ENCODE measurements around the gene NRXN3.

The NRXN3 gene

GRCh38 chr14:78286210-78286609 is 116.0 kb downstream of the NRXN3 start:
- no peak overlapping the region for H3K27ac ChIP-seq (ENCODE audit: low read depth, low read length, severe bottlenecking)
- peaks cover 10% of the 10 kb centered on the region for H3K4me1 ChIP-seq (ENCODE audit: control insufficient read depth, insufficient read depth, low read length, poor library complexity, severe bottlenecking)
- H3K36me3 ChIP-seq (ENCODE audit: control insufficient read depth, insufficient read depth, low read length): no peaks in the 10 kb centered on the region
- WGBS, 2 experiments (ENCODE audit: insufficient coverage in 2 of 2): 48 to 81% methylated on average over 2 of the region's 3 CpGs
- no peaks in the 10 kb centered on the region for H3K9me3 ChIP-seq (ENCODE audit: control insufficient read depth, low read length)
- H3K4me3 ChIP-seq (ENCODE audit: extremely low read depth, insufficient read depth, low read length, poor library complexity, severe bottlenecking): no peak overlapping the region

GRCh38 chr14:78292003-78292402 is 121.8 kb downstream of the NRXN3 start:
- Histone ChIP-seq H3K9me3 (ENCODE audit: control insufficient read depth, low read length) (no peaks in the 10 kb centered on the region), H3K27ac (ENCODE audit: low read depth, low read length, severe bottlenecking) (no peak overlapping the region), H3K36me3 (ENCODE audit: control insufficient read depth, insufficient read depth, low read length) (no peaks in the 10 kb centered on the region), H3K4me3 (ENCODE audit: extremely low read depth, insufficient read depth, low read length, poor library complexity, severe bottlenecking) (no peak overlapping the region), H3K4me1 (ENCODE audit: control insufficient read depth, insufficient read depth, low read length, poor library complexity, severe bottlenecking) (no peaks in the 10 kb centered on the region)
- WGBS, 2 experiments (ENCODE audit: insufficient coverage in 2 of 2): 80% methylated on average over 1 of the region's 3 CpGs; no CpG with 5 or more reads in 1 of the 2 experiments

GRCh38 chr14:78297858-78298257 is 127.7 kb downstream of the NRXN3 start:
- Histone ChIP-seq H3K9me3 (ENCODE audit: control insufficient read depth, low read length) (no peaks in the 10 kb centered on the region), H3K36me3 (ENCODE audit: control insufficient read depth, insufficient read depth, low read length) (no peaks in the 10 kb centered on the region), H3K4me1 (ENCODE audit: control insufficient read depth, insufficient read depth, low read length, poor library complexity, severe bottlenecking) (no peaks in the 10 kb centered on the region), H3K27ac (ENCODE audit: low read depth, low read length, severe bottlenecking) (no peak overlapping the region), H3K4me3 (ENCODE audit: extremely low read depth, insufficient read depth, low read length, poor library complexity, severe bottlenecking) (no peak overlapping the region)
- 73 to 88% methylated on average over 7 to 8 of the region's 11 CpGs for WGBS, 2 experiments (ENCODE audit: insufficient coverage in 2 of 2)

- Histone ChIP-seq H3K4me1 (ENCODE audit: control insufficient read depth, insufficient read depth, low read length, poor library complexity, severe bottlenecking) (no peaks in the 10 kb centered on the region), H3K9me3 (ENCODE audit: control insufficient read depth, low read length) (no peaks in the 10 kb centered on the region), H3K27ac (ENCODE audit: low read depth, low read length, severe bottlenecking) (no peak overlapping the region), H3K4me3 (ENCODE audit: extremely low read depth, insufficient read depth, low read length, poor library complexity, severe bottlenecking) (no peak overlapping the region), H3K36me3 (ENCODE audit: control insufficient read depth, insufficient read depth, low read length) (no peaks in the 10 kb centered on the region)
- no CpG with 5 or more reads among the region's 1 CpG for WGBS, 2 experiments (ENCODE audit: insufficient coverage in 2 of 2)
Observed at GRCh38 chr14:78298298-78298697, 128.1 kb downstream of the NRXN3 start.

GRCh38 chr14:78302841-78303240 is 132.7 kb downstream of the NRXN3 start:
- Histone ChIP-seq H3K4me3 (ENCODE audit: extremely low read depth, insufficient read depth, low read length, poor library complexity, severe bottlenecking) (no peak overlapping the region), H3K27ac (ENCODE audit: low read depth, low read length, severe bottlenecking) (no peak overlapping the region), H3K4me1 (ENCODE audit: control insufficient read depth, insufficient read depth, low read length, poor library complexity, severe bottlenecking) (no peaks in the 10 kb centered on the region), H3K36me3 (ENCODE audit: control insufficient read depth, insufficient read depth, low read length) (no peaks in the 10 kb centered on the region), H3K9me3 (ENCODE audit: control insufficient read depth, low read length) (no peaks in the 10 kb centered on the region)
- 72 to 83% methylated on average over 2 of the region's 2 CpGs for WGBS, 2 experiments (ENCODE audit: insufficient coverage in 2 of 2)

- H3K4me1 ChIP-seq (ENCODE audit: control insufficient read depth, insufficient read depth, low read length, poor library complexity, severe bottlenecking): no peaks in the 10 kb centered on the region
- WGBS, 2 experiments (ENCODE audit: insufficient coverage in 2 of 2): 86% methylated on average over 1 of the region's 2 CpGs; no CpG with 5 or more reads in 1 of the 2 experiments
- no peak overlapping the region for H3K4me3 ChIP-seq (ENCODE audit: extremely low read depth, insufficient read depth, low read length, poor library complexity, severe bottlenecking)
- H3K9me3 ChIP-seq (ENCODE audit: control insufficient read depth, low read length): no peaks in the 10 kb centered on the region
- no peaks in the 10 kb centered on the region for H3K36me3 ChIP-seq (ENCODE audit: control insufficient read depth, insufficient read depth, low read length)
- no peak overlapping the region for H3K27ac ChIP-seq (ENCODE audit: low read depth, low read length, severe bottlenecking)
Observed at GRCh38 chr14:78307671-78308070, 137.5 kb downstream of the NRXN3 start.

GRCh38 chr14:78308079-78308478 is 137.9 kb downstream of the NRXN3 start:
- Histone ChIP-seq H3K9me3 (ENCODE audit: control insufficient read depth, low read length) (no peaks in the 10 kb centered on the region), H3K4me1 (ENCODE audit: control insufficient read depth, insufficient read depth, low read length, poor library complexity, severe bottlenecking) (no peaks in the 10 kb centered on the region), H3K36me3 (ENCODE audit: control insufficient read depth, insufficient read depth, low read length) (no peaks in the 10 kb centered on the region), H3K4me3 (ENCODE audit: extremely low read depth, insufficient read depth, low read length, poor library complexity, severe bottlenecking) (no peak overlapping the region), H3K27ac (ENCODE audit: low read depth, low read length, severe bottlenecking) (no peak overlapping the region)
- 81 to 100% methylated on average over 2 of the region's 2 CpGs for WGBS, 2 experiments (ENCODE audit: insufficient coverage in 2 of 2)

- Histone ChIP-seq H3K4me3 (ENCODE audit: extremely low read depth, insufficient read depth, low read length, poor library complexity, severe bottlenecking) (no peak overlapping the region), H3K27ac (ENCODE audit: low read depth, low read length, severe bottlenecking) (no peak overlapping the region), H3K9me3 (ENCODE audit: control insufficient read depth, low read length) (no peaks in the 10 kb centered on the region), H3K36me3 (ENCODE audit: control insufficient read depth, insufficient read depth, low read length) (no peaks in the 10 kb centered on the region), H3K4me1 (ENCODE audit: control insufficient read depth, insufficient read depth, low read length, poor library complexity, severe bottlenecking) (no peaks in the 10 kb centered on the region)
- 90 to 92% methylated on average over 2 to 3 of the region's 3 CpGs for WGBS, 2 experiments (ENCODE audit: insufficient coverage in 2 of 2)
Observed at GRCh38 chr14:78310272-78310671, 140.1 kb downstream of the NRXN3 start.

GRCh38 chr14:78313499-78313898 is 143.3 kb downstream of the NRXN3 start:
- Histone ChIP-seq H3K36me3 (ENCODE audit: control insufficient read depth, insufficient read depth, low read length) (no peaks in the 10 kb centered on the region), H3K4me1 (ENCODE audit: control insufficient read depth, insufficient read depth, low read length, poor library complexity, severe bottlenecking) (no peaks in the 10 kb centered on the region), H3K27ac (ENCODE audit: low read depth, low read length, severe bottlenecking) (no peak overlapping the region), H3K9me3 (ENCODE audit: control insufficient read depth, low read length) (no peaks in the 10 kb centered on the region), H3K4me3 (ENCODE audit: extremely low read depth, insufficient read depth, low read length, poor library complexity, severe bottlenecking) (no peak overlapping the region)
- WGBS, 2 experiments (ENCODE audit: insufficient coverage in 2 of 2): 100% methylated on average over 1 of the region's 3 CpGs; no CpG with 5 or more reads in 1 of the 2 experiments

- Histone ChIP-seq H3K36me3 (ENCODE audit: control insufficient read depth, insufficient read depth, low read length) (no peaks in the 10 kb centered on the region), H3K4me1 (ENCODE audit: control insufficient read depth, insufficient read depth, low read length, poor library complexity, severe bottlenecking) (no peaks in the 10 kb centered on the region), H3K27ac (ENCODE audit: low read depth, low read length, severe bottlenecking) (no peak overlapping the region), H3K4me3 (ENCODE audit: extremely low read depth, insufficient read depth, low read length, poor library complexity, severe bottlenecking) (no peak overlapping the region), H3K9me3 (ENCODE audit: control insufficient read depth, low read length) (no peaks in the 10 kb centered on the region)
- 100% methylated on average over 1 to 2 of the region's 4 CpGs for WGBS, 2 experiments (ENCODE audit: insufficient coverage in 2 of 2)
Observed at GRCh38 chr14:78314484-78314883, 144.3 kb downstream of the NRXN3 start.

GRCh38 chr14:78316052-78316451 is 145.9 kb downstream of the NRXN3 start:
- Histone ChIP-seq H3K4me1 (ENCODE audit: control insufficient read depth, insufficient read depth, low read length, poor library complexity, severe bottlenecking) (no peaks in the 10 kb centered on the region), H3K36me3 (ENCODE audit: control insufficient read depth, insufficient read depth, low read length) (no peaks in the 10 kb centered on the region), H3K9me3 (ENCODE audit: control insufficient read depth, low read length) (no peaks in the 10 kb centered on the region), H3K27ac (ENCODE audit: low read depth, low read length, severe bottlenecking) (no peak overlapping the region), H3K4me3 (ENCODE audit: extremely low read depth, insufficient read depth, low read length, poor library complexity, severe bottlenecking) (no peak overlapping the region)
- no CpG with 5 or more reads among the region's 1 CpG for WGBS, 2 experiments (ENCODE audit: insufficient coverage in 2 of 2)

Data from mesodermal cell (in vitro differentiated cells).